Inflammatory macrophage treated with lipopolysaccharide for 1 hour (primary cell): ENCODE results near the gene STK38L.

Experiments used
- DNase-seq, 2 donors: peaks; one replicate each; pipeline ENCODE4 v3.0.0-alpha.2; 2020 to 2022

The STK38L gene

DNA sequence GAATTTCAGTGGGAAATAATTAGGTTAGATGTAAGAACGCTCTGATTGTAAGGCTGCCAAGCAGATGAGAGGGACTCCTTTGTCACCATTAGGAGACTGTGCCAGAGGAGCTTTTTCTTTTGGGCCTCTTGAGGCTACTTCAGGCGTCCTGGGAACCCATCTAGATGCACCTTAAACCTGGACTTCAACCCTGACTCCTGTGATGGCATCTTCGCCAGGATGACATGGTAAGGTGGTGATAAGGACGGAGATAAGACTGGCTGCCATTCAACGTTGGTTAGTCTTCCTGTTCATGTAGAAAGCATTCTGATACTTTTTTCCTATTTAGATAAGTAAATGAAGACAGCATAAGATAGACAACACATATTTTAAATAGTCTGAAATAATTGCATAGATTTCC lies 36.3 kb downstream of the STK38L start:
- no peak for DNase-seq

DNA sequence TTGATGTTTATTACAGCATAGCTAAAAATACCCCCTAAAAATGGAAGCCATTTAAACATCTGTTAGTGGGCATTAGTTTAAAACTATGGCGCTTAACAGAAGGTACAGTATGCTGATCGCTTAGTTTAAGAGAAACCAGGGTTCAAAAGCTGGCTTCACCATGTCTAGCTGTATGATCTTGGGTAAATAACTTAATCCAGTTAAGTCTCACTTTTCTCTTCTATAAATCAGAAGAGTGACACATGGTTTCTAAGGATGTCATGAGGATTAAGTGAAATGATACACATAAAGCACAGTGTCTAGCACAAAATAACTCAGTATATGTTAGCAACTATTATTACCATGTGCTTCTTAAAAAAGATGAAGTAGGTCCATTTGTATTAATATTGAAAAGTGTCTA lies 38.7 kb downstream of the STK38L start:
- DNase-seq: no peak

DNA sequence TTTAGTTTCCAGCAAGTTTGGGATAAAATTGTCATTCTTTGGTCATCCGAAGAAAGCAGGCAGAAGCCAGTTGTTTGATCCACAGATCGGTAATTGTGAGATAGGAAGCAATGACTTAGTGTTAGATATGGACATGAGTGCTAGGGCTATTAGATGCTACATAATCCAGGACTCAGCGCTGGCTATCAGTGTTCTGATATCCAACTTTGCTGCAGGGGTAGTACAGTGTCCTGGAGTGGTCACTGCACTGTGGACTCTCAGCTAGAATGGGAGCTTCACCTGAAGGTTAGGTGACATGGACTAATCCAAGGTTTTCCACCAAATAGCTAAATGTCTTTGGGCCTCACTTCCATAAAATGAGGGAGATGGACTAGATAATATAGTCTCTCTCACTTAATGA lies 39.9 kb downstream of the STK38L start:
- DNase-seq: no peak

DNA sequence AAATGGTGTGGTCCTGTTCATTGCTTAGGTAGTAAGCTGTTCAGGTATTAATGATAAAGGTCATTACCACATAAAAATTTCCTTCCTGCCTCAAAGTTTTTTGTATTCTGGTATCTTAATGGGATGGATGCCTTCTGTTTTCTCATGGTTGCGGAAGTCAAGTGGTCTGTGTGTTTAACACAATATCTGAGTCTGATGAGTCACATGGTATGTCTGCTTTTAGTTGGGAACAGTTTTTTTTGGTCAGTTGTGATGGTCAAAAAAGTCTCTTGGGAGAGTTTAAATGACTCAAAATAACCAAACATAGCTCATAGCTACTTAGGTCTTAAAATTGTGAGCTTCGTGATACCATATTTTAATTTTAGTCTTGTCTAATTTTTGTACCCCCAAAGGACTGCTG lies 40.7 kb downstream of the STK38L start:
- DNase-seq: no peak

DNA sequence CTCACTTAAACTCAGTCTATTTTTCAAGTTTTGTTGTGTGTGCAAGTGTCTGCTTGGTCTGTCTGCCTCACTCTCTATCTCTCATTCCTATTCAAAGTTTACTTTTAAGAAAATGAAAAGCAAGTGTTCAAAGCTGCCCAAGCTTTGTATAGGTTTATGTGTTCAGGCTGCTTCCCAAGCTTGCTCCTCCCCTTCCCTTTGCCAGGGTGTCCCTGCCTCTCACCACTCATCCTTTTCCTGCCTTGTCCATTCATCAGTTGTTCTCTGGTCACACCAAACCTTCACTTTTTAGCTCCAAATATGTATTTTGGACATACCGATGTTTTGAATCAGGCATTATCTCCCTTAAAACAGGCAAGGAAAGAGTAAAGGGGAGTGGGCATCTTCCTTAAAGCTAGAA lies 41.3 kb downstream of the STK38L start:
- DNase-seq: no peak

DNA sequence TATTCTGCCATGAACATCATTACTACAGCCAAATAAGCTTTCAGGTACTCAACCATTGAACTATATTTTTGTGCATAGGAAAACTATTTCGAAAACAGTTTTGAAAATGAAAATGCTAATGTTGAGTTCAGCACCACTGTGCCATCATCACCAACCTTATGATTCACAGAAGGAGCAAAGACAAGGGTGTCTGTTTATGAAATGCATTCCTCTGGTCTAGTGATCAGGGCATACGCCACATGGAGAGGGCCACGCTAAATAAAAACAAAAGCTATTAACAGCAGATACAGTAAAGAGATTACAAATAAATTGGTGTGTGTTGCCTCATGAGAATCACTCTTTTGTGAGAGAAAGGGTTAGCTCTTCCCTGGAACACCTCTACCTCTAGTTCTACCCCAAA lies 45.3 kb downstream of the STK38L start:
- no peak for DNase-seq

DNA sequence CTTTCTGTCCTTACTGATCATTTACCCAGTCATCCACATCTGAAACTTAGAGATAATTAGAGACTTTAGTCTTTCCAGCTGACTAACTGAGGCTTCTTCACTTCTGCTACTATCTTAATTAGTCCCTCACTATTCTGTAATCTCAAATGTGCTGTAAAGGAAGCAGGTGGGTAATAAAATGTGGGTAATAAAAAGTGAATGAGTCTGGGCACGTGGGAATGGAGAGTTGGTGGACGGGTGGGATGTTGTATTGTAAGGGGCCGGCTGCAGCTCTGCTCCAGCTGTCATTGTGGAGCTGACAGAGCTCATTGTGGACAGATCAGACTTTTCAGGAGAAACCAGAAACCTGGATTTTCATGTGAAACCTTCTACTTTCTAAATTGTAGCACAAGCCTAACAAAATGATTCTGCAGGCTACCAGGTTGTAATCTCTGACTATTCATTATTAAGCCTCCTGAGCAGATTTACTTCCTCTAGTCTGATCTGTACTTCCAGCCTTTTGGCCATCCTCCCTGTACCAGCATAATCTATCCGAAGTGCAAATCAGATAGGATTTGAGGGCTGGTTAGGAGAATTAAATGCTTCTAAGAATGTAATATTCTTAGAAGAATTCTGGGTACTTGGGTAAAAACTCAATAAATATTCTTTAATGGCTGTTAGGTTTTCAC lies 46.5 kb downstream of the STK38L start:
- DNase-seq: no peak

DNA sequence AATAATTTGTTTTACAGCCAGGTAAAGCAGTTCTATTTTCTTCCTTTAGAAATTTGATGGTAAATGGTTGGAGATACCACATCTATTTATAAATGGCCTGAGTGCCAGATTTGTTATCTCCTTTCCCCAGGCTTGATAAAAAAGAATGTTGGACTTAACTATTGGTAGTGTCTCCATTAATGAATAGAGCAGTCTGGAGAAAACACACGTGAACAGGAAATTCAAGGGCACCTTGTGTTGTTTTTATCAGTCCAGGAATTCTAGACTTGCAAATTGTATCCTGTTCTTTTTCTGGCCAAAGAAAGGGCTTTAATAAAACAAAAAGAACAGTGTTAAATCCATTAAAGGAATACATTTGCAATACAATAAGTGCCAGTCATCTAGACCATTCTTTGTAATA lies 47.8 kb downstream of the STK38L start:
- DNase-seq: no peak

DNA sequence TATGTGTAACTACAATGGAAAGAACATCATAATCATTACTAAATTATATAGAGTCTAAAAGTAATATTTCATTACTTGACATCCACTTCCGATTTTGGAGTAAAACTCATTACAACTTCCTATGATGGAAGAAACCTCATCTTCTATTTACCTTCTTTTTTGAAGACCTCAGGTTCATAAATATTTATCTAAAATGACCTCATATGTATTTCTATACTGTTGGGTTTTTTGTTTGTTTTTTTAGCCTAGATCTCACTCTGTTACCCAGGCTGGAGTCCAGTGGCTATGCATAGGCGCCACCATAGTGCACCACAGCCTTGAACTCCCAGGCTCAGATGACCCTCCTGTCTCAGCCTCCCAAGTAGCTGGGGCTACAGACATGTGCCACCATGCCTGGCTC lies 48.6 kb downstream of the STK38L start:
- no peak for DNase-seq

DNA sequence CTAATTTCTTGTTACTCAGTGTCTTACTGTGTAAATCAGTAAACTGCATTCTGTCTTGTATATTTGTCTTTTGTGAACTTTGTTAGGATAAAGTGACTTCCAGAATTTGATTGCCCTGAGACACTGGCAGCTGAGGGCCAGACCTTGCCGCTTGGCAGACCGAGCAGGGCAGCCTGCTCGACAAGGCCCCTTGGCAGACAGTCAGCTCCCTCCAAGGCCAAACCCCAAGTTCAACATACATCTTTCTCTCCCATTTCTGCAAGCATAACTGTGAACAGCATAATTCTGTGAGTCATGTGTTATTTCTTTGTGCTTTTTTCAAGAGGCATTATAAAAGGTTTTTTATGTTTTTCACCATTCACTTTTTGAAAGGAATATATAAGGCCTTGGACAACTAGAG lies 49.4 kb downstream of the STK38L start:
- DNase-seq: no peak

DNA sequence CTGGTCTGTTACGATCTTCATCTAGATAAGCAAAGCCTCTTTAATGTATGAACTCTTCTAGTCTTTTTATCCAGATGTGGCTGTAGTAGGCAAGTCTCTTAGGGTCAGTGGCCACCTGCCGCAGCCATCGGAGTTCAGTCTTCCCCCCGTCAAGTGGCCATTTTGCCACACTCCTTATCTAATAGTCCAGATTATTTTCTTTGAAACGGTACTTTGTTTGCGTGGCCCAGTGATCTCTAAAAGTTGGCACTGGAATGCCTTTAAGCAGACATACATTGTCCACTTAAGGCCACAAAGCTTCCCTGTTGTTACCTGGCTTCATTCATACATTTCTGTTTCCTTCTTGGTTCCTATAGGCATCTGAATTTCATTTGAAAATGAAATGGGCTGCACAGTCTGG lies 52.6 kb downstream of the STK38L start:
- no peak for DNase-seq

DNA sequence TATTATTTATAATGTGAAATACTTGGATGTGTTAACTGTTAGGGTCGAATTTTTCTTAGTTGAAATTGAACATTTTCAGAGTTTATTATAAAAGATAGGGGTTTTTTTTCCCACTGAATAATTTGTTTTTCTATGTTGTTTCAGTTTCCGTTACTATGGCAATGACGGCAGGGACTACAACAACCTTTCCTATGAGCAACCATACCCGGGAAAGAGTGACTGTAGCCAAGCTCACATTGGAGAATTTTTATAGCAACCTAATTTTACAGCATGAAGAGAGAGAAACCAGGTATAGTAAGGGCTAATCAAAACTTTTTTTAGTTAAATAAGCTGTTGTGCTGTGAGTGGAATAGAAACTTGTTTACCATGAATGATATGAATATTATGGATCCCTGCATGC lies 53.5 kb downstream of the STK38L start:
- no peak for DNase-seq

DNA sequence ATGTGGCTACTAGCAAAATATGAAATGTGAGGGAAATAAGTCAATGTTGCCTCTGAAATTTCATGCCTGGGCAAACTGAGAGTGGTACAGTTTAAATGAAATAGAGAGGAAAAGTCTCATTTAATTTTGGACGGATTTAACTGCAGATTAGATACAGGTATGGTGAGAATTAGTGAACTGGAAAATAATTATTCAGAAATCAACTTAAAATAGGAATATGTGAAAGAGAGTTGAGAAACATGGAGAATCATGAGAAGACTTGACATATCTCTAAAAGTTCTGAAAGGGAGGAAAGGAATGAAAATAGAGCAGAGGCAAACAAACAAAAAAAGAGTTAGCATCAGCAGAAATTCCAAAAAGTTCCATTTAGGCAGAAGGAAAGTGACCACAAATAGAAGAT lies 55.0 kb downstream of the STK38L start:
- DNase-seq: no peak

DNA sequence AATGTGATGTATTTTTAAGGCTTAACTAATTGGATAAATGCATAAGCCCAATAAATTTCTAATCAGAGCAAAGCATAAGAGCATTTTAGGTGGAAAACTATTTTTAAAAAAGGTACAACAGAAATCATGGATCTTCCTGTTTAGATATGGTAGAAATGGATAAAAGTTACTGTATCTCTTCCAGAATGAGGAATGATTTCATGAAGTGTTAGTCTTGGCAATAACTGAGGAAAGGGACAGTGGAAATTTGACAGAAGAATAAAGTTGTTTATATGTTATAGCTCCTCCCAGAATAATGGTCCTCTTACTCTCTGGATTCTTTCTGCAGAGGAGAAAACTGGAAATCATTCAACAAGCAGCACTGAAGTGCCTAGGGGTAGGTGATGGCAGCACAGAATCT lies 56.1 kb downstream of the STK38L start:
- DNase-seq: no peak

DNA sequence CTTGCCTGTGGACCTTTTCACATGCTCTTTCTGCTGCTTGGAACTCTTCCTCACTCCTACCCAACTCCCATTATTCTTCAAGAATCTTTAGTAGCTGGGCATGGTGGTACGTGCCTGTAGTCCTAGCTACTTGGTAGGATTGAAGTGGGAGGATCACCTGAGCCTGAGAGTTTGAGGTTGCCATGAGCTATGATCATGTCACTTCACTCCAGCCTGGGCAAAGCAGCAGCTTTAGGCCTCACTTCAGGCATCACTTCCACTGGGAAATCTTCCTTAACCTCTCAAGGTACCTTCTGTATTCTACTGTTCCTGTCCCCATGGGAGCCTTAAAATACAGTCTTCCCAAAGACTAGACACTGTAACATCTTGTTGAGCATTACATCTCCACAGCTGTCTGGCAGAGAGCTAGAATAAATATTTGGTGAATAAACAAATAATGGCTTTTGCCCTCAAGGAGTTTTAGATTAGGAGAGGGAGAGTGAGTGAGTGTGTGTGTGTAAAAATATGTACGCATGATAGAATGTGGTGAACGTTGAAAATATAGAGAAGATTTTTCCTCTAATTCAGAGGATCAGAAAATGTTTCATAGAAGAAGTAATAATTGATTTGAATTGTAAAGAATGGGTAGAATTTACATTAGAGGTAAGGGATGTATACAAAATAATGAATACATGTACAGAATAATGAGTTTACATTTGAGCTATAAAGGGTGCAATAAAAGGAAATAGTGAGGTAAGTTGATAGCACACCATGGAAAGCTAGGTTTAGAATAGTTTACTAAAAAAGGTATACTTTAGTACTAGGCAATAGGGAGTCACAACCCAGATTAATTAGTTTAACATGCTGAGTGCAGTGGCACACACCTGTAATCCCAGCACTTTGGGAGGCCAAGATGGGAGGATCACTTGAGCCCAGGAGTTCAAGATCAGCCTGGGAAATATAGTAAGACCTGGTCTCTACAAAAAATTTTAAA lies 59.3 kb downstream of the STK38L start:
- DNase-seq: no peak

DNA sequence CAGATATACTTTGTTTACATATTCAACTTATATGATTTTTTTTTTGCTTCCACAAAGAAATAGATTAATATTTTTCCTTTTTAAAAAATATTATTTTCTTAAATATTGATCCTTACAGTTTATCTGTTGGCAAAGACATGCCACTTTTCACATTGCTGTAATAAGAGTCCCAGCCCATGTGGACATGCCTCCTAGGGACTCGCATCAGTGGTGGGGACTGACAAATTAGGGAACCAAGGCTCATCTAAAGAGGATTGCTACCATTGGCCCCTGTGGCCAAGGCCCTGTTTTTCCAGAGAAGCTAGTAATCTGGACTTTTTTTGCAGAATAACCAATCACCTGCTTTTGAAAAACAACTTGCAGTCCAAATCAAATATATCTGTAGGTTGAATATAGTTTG lies 60.8 kb downstream of the STK38L start:
- peak in 1 of 2 donors; percentile 22 for DNase-seq

DNA sequence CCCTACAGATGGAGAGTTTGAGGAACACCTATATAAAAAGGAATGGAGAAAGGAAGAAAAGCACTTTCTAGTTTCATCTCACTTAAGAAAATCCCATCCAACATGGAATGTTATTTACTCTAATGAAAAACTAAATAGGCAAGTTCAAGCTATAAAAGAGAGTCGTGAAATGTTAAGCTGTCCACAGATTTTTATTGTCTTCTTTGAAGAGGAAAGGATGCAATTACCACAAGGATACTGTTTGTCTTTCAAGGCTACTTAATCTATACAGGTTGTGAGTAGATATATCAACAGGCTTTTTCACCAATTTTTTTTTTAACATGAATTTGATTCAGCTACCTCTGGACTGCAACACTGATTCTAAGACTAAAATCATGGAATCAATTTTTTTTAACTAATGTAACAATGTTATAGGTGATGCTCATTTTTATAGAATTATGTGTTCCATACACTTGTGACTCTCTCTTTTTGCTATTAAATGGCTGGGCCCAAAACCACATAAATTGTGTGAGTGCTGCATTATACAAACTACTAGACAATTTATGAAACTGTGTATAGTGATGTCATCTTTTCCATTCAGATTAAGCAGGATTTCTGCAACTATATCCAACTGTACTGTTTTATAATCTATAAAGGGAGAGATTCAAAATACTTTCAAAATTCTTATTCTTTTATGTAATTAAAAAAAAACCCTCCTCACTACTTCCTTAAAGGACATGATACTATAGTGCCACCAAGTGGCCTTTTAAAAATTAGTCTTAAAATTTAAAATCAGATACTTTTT lies 61.8 kb downstream of the STK38L start:
- peak; percentile 38 to 72 for DNase-seq

DNA sequence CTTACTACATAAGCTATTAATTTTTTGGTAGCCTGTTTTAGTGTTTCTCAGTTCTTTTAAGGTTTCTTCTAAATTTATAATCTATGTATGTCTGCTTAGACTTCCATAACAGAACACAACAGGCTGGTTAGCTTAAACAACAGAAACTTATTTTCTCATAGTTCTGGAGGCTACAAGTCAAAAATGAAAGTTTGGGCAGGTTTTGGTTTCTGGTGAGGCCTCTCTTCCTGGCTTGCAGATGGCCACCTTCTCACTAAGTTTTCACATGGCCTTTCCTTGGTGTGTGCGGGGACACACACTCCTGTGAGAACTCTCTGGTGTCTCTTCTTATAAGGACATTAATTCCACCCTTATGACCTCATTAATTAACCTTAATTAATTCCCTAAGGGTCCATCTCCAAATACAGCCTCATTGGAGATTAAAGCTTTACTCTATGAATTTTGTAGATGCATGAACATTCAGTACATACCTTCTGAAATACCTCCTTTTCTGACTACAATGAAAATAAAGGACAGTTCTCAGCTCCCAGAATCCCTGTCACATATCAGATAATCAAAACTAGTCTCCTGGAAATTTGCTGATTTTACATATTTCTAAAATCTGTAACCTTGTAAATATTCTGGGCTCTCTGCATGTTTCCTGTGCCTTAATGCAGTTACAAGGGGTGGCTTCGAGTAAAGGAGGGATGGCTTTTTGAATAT lies 65.4 kb downstream of the STK38L start:
- DNase-seq: no peak

DNA sequence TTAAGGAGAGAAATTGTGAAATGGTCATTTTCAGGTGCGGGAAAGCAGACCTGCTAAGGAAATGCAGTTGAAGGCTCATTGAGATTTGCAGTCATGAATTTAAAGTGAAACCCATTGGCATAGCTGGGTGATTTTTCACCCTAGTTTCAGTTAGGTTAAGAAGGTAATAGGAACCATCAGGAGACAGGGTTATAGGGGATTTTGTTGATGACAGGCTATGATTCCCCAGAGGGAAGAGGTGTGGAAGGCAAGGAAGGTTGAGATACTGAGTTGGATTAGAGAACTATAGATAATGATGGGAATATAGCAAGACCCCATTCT lies 65.9 kb downstream of the STK38L start:
- no peak for DNase-seq

DNA sequence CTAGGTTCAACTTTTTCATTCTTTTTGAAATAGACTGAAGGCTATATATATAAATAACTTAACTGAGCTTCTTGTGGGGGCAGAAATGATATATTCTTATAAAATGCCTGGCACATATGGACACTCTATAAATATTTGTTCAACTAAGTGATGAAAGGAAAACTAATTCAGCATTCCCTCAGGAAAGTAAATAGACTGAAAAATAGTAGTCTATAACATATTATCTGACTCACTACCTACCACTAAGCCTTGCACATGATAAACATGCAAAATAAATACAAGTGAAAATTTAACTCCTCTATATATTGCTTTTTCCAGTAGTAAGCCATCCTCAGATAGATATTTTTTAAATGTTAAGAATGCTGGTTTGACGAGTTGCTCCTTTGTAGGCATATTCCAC lies 72.9 kb downstream of the STK38L start:
- no peak for DNase-seq

DNA sequence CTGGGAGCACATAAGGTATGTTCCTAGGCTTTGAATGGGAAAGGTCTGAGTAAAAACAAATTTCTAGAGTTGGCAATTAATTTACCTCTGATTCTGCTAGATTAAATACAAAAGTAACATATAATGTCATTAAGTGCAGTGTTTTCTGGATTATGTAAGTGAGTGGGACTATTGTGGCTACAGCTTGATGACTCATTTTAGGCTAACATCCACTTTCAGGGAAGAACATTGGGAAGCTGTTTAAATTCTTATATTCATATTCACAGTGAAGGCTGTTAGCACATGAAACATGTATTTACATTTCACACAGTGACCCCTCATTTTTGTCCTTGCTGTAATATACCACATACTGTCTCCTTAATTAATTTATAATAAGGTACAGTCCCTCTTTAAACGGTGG lies 75.3 kb downstream of the STK38L start:
- DNase-seq: peak; percentile 42 to 61

DNA sequence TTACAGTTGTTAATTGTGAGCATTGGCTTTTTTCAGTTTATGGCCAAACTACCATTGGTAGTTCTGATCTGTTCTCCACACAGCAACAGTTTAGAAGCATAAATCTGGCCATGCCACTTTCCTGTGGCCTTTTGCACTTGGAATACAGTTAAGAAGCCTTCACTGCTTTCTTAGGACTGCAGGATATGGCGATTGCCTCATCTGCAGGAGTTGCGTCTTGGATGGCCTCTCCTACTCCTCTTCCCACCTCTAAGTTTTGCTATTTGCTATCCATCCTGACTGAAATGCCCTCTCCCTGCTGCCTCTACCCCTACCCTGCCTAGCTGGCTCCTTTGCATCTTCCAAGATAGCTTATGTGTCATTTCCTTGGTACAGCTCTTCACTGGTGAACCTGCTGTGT lies 75.8 kb downstream of the STK38L start:
- no peak for DNase-seq

DNA sequence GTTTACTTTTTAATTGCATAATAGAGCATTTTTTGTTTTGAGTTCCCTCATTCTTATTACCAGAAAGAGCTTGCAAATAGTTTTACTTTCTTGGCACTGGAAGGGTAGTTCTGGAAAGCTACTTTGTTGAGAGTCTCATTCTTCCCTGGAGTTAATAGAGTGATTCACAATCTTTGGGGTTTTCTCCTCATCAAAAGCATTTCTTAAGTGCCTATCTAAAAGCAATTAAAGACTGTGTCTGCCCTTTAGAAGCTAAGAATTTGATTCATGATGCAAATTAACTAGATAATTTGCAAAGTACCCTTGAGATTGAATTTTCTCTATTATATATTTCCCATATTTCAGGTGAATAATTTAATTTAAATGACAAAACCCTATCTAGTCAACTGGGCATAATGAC lies 80.4 kb downstream of the STK38L start:
- DNase-seq: no peak
